H9 (cell line): ENCODE measurements around the gene FAM76A. TPM values are rescaled to one million over a fixed set of nuclear protein-coding genes. Genes with fewer than 3 reads are reported as not detected.

ENCODE experiments used
- DNase-seq: peaks from one replicate; pipeline ENCODE4 v3.0.0-alpha.2; 2017
- H2AFZ ChIP-seq: one replicate; pipeline ENCODE4 v1.6.1; 2013; ENCODE audit warnings: mild to moderate bottlenecking, low read length, control low read depth, moderate library complexity
- H2AK5ac ChIP-seq: 2 replicates; pipeline ENCODE4 v1.6.1; 2013; ENCODE audit warnings: low read length, control low read depth, mixed read lengths; ENCODE audit not compliant: insufficient read length
- H2BK120ac ChIP-seq: one replicate; pipeline ENCODE4 v1.6.1; 2013; ENCODE audit warnings: low read depth, mild to moderate bottlenecking, low read length, control low read depth, inconsistent platforms; ENCODE audit not compliant: poor library complexity, severe bottlenecking
- H2BK12ac ChIP-seq: 2 replicates; pipeline ENCODE4 v1.6.1; 2013; ENCODE audit warnings: low read length, control low read depth, mixed read lengths, low read depth; ENCODE audit not compliant: insufficient read length
- H2BK15ac ChIP-seq: 2 replicates; pipeline ENCODE4 v1.6.1; 2013; ENCODE audit warnings: low read depth, low read length, control low read depth
- H2BK20ac ChIP-seq: one replicate; pipeline ENCODE4 v1.6.1; 2013; ENCODE audit warnings: low read depth, mild to moderate bottlenecking, low read length, control low read depth, inconsistent platforms; ENCODE audit not compliant: poor library complexity, severe bottlenecking
- H2BK5ac ChIP-seq: 2 replicates; pipeline ENCODE4 v1.6.1; 2013; ENCODE audit warnings: low read length, control low read depth, mixed read lengths; ENCODE audit not compliant: insufficient read length
- H3K14ac ChIP-seq: 2 replicates; pipeline ENCODE4 v1.6.1; 2013; ENCODE audit warnings: low read length, control low read depth; ENCODE audit not compliant: insufficient read depth
- H3K18ac ChIP-seq: 2 replicates; pipeline ENCODE4 v1.6.1; 2013; ENCODE audit warnings: low read depth, mild to moderate bottlenecking, mixed read lengths, low read length, control low read depth; ENCODE audit not compliant: insufficient read length
- H3K23ac ChIP-seq: 2 replicates; pipeline ENCODE4 v1.6.1; 2013; ENCODE audit warnings: low read length, control low read depth, mixed read lengths, low read depth; ENCODE audit not compliant: insufficient read length
- H3K23me2 ChIP-seq: 2 replicates; pipeline ENCODE4 v1.6.1; 2013; ENCODE audit warnings: low read depth, mild to moderate bottlenecking, mixed read lengths, low read length, control low read depth; ENCODE audit not compliant: insufficient read length, poor library complexity, severe bottlenecking
- H3K27ac ChIP-seq: 2 replicates; pipeline ENCODE4 v1.5.1; 2013; ENCODE audit warnings: low read length, control low read depth, mixed read lengths, low read depth; ENCODE audit not compliant: insufficient read length
- H3K27me3 ChIP-seq: 2 replicates; pipeline ENCODE4 v1.6.1; 2013; ENCODE audit warnings: low read length, control low read depth, inconsistent platforms; ENCODE audit not compliant: insufficient read depth
- H3K4ac ChIP-seq: 2 replicates; pipeline ENCODE4 v1.6.1; 2013; ENCODE audit warnings: low read depth, mild to moderate bottlenecking, control low read depth, inconsistent platforms, low read length, moderate library complexity
- H3K4me1 ChIP-seq: 2 replicates; pipeline ENCODE4 v1.6.1; 2013; ENCODE audit warnings: low read length, control low read depth, inconsistent platforms; ENCODE audit not compliant: insufficient read depth
- H3K4me2 ChIP-seq: 2 replicates; pipeline ENCODE4 v1.6.1; 2013; ENCODE audit warnings: low read length, control low read depth, mixed read lengths; ENCODE audit not compliant: insufficient read length, insufficient read depth
- H3K56ac ChIP-seq: 2 replicates; pipeline ENCODE4 v1.6.1; 2013; ENCODE audit warnings: low read depth, mild to moderate bottlenecking, mixed read lengths, low read length, control low read depth; ENCODE audit not compliant: insufficient read length
- H3K79me1 ChIP-seq: 2 replicates; pipeline ENCODE4 v1.6.1; 2013; ENCODE audit warnings: low read depth, mild to moderate bottlenecking, moderate library complexity, low read length, control low read depth, inconsistent platforms; ENCODE audit not compliant: insufficient read depth, poor library complexity, severe bottlenecking
- H3K79me2 ChIP-seq: 2 replicates; pipeline ENCODE4 v1.6.1; 2013; ENCODE audit warnings: low read length, control low read depth, inconsistent platforms; ENCODE audit not compliant: insufficient read depth
- H3K9ac ChIP-seq: 2 replicates; pipeline ENCODE4 v1.6.1; 2013; ENCODE audit warnings: low read length, control low read depth, mixed read lengths; ENCODE audit not compliant: insufficient read length; ENCODE audit errors: extremely low read depth
- H3K9me3 ChIP-seq: one replicate; pipeline ENCODE4 v1.6.1; 2013; ENCODE audit warnings: low read depth, low read length, inconsistent platforms; ENCODE audit not compliant: control insufficient read depth
- H3T11ph ChIP-seq: one replicate; pipeline ENCODE4 v1.6.1; 2013; ENCODE audit warnings: mild to moderate bottlenecking, low read length, control low read depth, inconsistent platforms
- H4K20me1 ChIP-seq: one replicate; pipeline ENCODE4 v1.6.1; 2013; ENCODE audit not compliant: control insufficient read depth, insufficient read length, insufficient read depth
- H4K5ac ChIP-seq: 2 replicates; pipeline ENCODE4 v1.6.1; 2013; ENCODE audit warnings: low read depth, mild to moderate bottlenecking, mixed read lengths, low read length, control low read depth; ENCODE audit not compliant: insufficient read length
- H4K8ac ChIP-seq: replicated peaks from 2 replicates; pipeline ENCODE4 v1.6.1; 2013; ENCODE audit warnings: low read length, control low read depth, mixed read lengths, low read depth; ENCODE audit not compliant: insufficient read length
- H4K91ac ChIP-seq: 2 replicates; pipeline ENCODE4 v1.6.1; 2013; ENCODE audit warnings: low read depth, mild to moderate bottlenecking, moderate library complexity, mixed read lengths, low read length, control low read depth; ENCODE audit not compliant: insufficient read length
- H3K27ac Mint-ChIP-seq, 3 experiments: 2 replicates in 2 of 3; 3 replicates in 1 of 3; pipeline ENCODE4 v1.8.0; 2020 to 2021; ENCODE audit warnings: mixed read lengths in 3 of 3, mild to moderate bottlenecking in 1 of 3, moderate library complexity in 1 of 3
- H3K27me3 Mint-ChIP-seq: 2 replicates; pipeline ENCODE4 v1.8.0; 2021; ENCODE audit warnings: low read depth, mild to moderate bottlenecking, moderate library complexity, mixed read lengths
- H3K36me3 Mint-ChIP-seq, 3 experiments: 2 replicates in 2 of 3; 3 replicates in 1 of 3; pipeline ENCODE4 v1.8.0; 2020 to 2021; ENCODE audit warnings: low read depth in 3 of 3, mixed read lengths in 3 of 3; ENCODE audit not compliant: insufficient read depth in 1 of 3
- H3K4me1 Mint-ChIP-seq, 2 experiments: 2 replicates each; pipeline ENCODE4 v1.8.0; 2020; ENCODE audit warnings: mixed read lengths in 2 of 2
- H3K4me3 Mint-ChIP-seq, 2 experiments: 2 replicates in 1 of 2; 3 replicates in 1 of 2; pipeline ENCODE4 v1.8.0; 2020 to 2021; ENCODE audit warnings: mild to moderate bottlenecking in 2 of 2, mixed read lengths in 2 of 2, moderate library complexity in 1 of 2
- H3K9me3 Mint-ChIP-seq, 2 experiments: 2 replicates in 1 of 2; 3 replicates in 1 of 2; pipeline ENCODE4 v1.8.0; 2020; ENCODE audit warnings: mild to moderate bottlenecking in 2 of 2, mixed read lengths in 2 of 2, moderate library complexity in 1 of 2
- WGBS: extraction: QIAGEN DNeasy Blood & Tissue Kit; methylation state at CpG from one replicate; pipeline ENCODE4 v1.1.7; 2013; ENCODE audit warnings: missing lambda C conversion rate, low lambda C conversion rate, mixed read lengths; ENCODE audit not compliant: insufficient read length; ENCODE audit errors: extremely low coverage; 5-methylcytosine and 5-hydroxymethylcytosine counted together
- total RNA-seq: library from RNA; stranded (reverse); gene quantifications from 2 replicates; pipeline ENCODE4 v1.2.1, GENCODE V29; 2021
- TF ChIP-seq, protein P1 (sequence below): fragments of 200-600 bp; sonication (generic); conservative IDR thresholded peaks from 3 replicates; pipeline ENCODE4 v1.8.0; 2021; ENCODE audit warnings: antibody characterized with exemption, mild to moderate bottlenecking

FAM76A gene
- total RNA-seq, 1 experiment from 2014 or later: 10.6 TPM

GRCh38 chr1:27752360-27752759 is 26.6 kb downstream of the FAM76A start:
- H3K23me2 ChIP-seq: no peaks in the 10 kb centered on the region
- no peak overlapping the region for H4K91ac ChIP-seq
- no peak overlapping the region for H4K8ac ChIP-seq
- WGBS: no CpG with 5 or more reads among the region's 3 CpGs
- no peak overlapping the region for H3K18ac ChIP-seq
- Mint-ChIP-seq H3K4me3 (no peak overlapping the region), H3K27ac (no peak overlapping the region), H3K27me3 (no peaks in the 10 kb centered on the region), H3K36me3 (peaks cover 5 to 31% (median 30%) of the 10 kb centered on the region in 3 experiments; a peak in 6 of 7 replicates), H3K4me1 (no peaks in the 10 kb centered on the region), H3K9me3 (no peaks in the 10 kb centered on the region)
- no peak overlapping the region for H3K14ac ChIP-seq
- no peaks in the 10 kb centered on the region for H3K9me3 ChIP-seq
- no peak overlapping the region for H2AK5ac ChIP-seq
- H2BK12ac ChIP-seq: no peak overlapping the region
- H2BK20ac ChIP-seq: no peak overlapping the region
- TF ChIP-seq, protein P1, sequence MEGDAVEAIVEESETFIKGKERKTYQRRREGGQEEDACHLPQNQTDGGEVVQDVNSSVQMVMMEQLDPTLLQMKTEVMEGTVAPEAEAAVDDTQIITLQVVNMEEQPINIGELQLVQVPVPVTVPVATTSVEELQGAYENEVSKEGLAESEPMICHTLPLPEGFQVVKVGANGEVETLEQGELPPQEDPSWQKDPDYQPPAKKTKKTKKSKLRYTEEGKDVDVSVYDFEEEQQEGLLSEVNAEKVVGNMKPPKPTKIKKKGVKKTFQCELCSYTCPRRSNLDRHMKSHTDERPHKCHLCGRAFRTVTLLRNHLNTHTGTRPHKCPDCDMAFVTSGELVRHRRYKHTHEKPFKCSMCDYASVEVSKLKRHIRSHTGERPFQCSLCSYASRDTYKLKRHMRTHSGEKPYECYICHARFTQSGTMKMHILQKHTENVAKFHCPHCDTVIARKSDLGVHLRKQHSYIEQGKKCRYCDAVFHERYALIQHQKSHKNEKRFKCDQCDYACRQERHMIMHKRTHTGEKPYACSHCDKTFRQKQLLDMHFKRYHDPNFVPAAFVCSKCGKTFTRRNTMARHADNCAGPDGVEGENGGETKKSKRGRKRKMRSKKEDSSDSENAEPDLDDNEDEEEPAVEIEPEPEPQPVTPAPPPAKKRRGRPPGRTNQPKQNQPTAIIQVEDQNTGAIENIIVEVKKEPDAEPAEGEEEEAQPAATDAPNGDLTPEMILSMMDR: no peak
- H4K20me1 ChIP-seq: no peaks in the 10 kb centered on the region
- no peak overlapping the region for H4K5ac ChIP-seq
- H3K79me2 ChIP-seq: no peaks in the 10 kb centered on the region
- no peak overlapping the region for H3K4ac ChIP-seq
- H2BK5ac ChIP-seq: no peak overlapping the region
- no peaks in the 10 kb centered on the region for H3K79me1 ChIP-seq
- no peak overlapping the region for H3K23ac ChIP-seq
- H2BK15ac ChIP-seq: no peak overlapping the region
- no peak overlapping the region for H3K27ac ChIP-seq
- H3T11ph ChIP-seq: no peak overlapping the region
- no peak overlapping the region for H2BK120ac ChIP-seq
- no peak overlapping the region for H3K56ac ChIP-seq
- H3K27me3 ChIP-seq: no peaks in the 10 kb centered on the region
- H2AFZ ChIP-seq: no peak overlapping the region
- H3K9ac ChIP-seq: no peak overlapping the region
- H3K4me1 ChIP-seq: no peaks in the 10 kb centered on the region
- no peak for DNase-seq
- no peak overlapping the region for H3K4me2 ChIP-seq
